Fibroblast of villous mesenchyme (primary cell): ENCODE data around the gene QDPR. TPM values are rescaled to one million over a fixed set of nuclear protein-coding genes. Genes with fewer than 3 reads are reported as not detected.

Source experiments
- DNase-seq: peaks from one replicate; pipeline ENCODE4 v3.0.0-alpha.2; 2010; ENCODE audit warnings: low read depth
- H3K4me3 ChIP-seq: 2 replicates; pipeline ENCODE4 v1.5.1; 2011; ENCODE audit warnings: low read depth, mild to moderate bottlenecking, low read length
- total RNA-seq: library from RNA; depleted of rRNA; stranded (reverse); fragments of >200 nt; gene quantifications from 2 replicates; pipeline ENCODE4 v1.2.3, GENCODE V29; 2012
- TF ChIP-seq, protein P1 (sequence below): IDR thresholded peaks from 2 replicates; pipeline ENCODE4 v1.5.1; 2012; ENCODE audit warnings: low read depth, mild to moderate bottlenecking, low read length; ENCODE audit not compliant: insufficient read depth

The QDPR gene
- total RNA-seq, 1 donor: 13.8 TPM

DNA sequence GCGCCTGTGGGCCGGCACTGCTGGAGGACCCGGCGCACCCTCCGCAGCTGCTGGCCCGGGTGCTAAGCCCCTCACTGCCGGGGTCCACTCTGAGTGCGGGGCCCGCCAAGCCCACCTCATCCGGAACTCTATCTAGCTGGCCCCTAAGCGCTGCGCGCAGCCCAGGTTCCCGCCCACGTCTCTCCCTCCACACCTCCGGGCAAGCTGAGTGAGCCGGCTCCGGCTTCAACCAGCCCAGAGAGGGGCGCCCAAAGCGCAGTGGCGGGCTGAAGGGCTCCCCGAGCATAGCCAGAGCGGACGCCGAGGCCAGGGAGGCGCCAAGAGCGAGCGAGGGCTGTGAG, 75.2 kb downstream of the QDPR start:
- TF ChIP-seq, protein P1, sequence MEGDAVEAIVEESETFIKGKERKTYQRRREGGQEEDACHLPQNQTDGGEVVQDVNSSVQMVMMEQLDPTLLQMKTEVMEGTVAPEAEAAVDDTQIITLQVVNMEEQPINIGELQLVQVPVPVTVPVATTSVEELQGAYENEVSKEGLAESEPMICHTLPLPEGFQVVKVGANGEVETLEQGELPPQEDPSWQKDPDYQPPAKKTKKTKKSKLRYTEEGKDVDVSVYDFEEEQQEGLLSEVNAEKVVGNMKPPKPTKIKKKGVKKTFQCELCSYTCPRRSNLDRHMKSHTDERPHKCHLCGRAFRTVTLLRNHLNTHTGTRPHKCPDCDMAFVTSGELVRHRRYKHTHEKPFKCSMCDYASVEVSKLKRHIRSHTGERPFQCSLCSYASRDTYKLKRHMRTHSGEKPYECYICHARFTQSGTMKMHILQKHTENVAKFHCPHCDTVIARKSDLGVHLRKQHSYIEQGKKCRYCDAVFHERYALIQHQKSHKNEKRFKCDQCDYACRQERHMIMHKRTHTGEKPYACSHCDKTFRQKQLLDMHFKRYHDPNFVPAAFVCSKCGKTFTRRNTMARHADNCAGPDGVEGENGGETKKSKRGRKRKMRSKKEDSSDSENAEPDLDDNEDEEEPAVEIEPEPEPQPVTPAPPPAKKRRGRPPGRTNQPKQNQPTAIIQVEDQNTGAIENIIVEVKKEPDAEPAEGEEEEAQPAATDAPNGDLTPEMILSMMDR: no peak
- H3K4me3 ChIP-seq: no peak overlapping the region
- DNase-seq: no peak

Other genes starting within 250 kb of the QDPR start
- gene CLRN2, start 3.1 kb upstream of the QDPR start, total RNA-seq: not detected in 2 replicates
- gene LAP3, start 65.1 kb upstream of the QDPR start, total RNA-seq: 94.6 and 115 TPM in 2 replicates
- 10.0 and 13.0 TPM in 2 replicates for gene MED28, start 102.6 kb upstream of the QDPR start, total RNA-seq